HL-60 (cell line): ENCODE results near the gene ATP6V0D1.

Source experiments
- DNase-seq, 2 experiments: peaks; one replicate each; pipeline ENCODE4 v3.0.0-alpha.2; 2010 to 2020; ENCODE audit warnings: low read depth in 1 of 2, low spot score in 1 of 2
- H3K27ac ChIP-seq: fragments of 250-450 bp; sonication (Bioruptor Pico); replicated peaks from 2 replicates; pipeline ENCODE4 v1.5.1; 2020; ENCODE audit warnings: mild to moderate bottlenecking, moderate library complexity
- H3K27me3 ChIP-seq: fragments of 250-450 bp; sonication (Bioruptor Pico); 2 replicates; pipeline ENCODE4 v1.5.1; 2021; ENCODE audit warnings: mild to moderate bottlenecking, moderate library complexity; ENCODE audit not compliant: insufficient read depth, poor library complexity, severe bottlenecking
- H3K4me3 ChIP-seq: replicated peaks from 2 replicates; pipeline ENCODE4 v1.5.1; 2011; ENCODE audit warnings: mild to moderate bottlenecking, control low read depth, low read length; ENCODE audit not compliant: insufficient read depth
- CTCF ChIP-seq: IDR thresholded peaks from one replicate; pipeline ENCODE4 v1.5.1; 2011; ENCODE audit warnings: low read length, control low read depth, inconsistent platforms; ENCODE audit not compliant: insufficient read depth
- GABPA ChIP-seq: IDR thresholded peaks from 2 replicates; pipeline ENCODE4 v1.6.1; 2012; ENCODE audit warnings: low read depth
- POLR2AphosphoS5 ChIP-seq: IDR thresholded peaks from 2 replicates; pipeline ENCODE4 v1.6.1; 2012; ENCODE audit warnings: low read depth
- REST ChIP-seq: IDR thresholded peaks from 2 replicates; pipeline ENCODE4 v1.6.1; 2012; ENCODE audit warnings: low read depth; ENCODE audit not compliant: insufficient replicate concordance
- SPI1 ChIP-seq: IDR thresholded peaks from 2 replicates; pipeline ENCODE4 v1.6.1; 2012; ENCODE audit warnings: low read depth, mild to moderate bottlenecking, borderline replicate concordance
- long read RNA-seq: library from polyadenylated mRNA; unstranded; transcript quantifications from one replicate; pipeline ENCODE4 v2.0.0, GENCODE V29; 2020

Gene ATP6V0D1
- long read RNA-seq, transcript ATP6V0D1-201 (8 exons, 1,716 nt) = major isoform, 600 of 650 reads
- long read RNA-seq, partial matches to known transcripts = 1 of 650 reads
- long read RNA-seq, other reads (novel, unspliced or antisense) = 44 of 650 reads

- peak; percentile 98 for DNase-seq
- H3K27me3 ChIP-seq = no peaks in the 10 kb centered on the region
- H3K27ac ChIP-seq = peak within 1 kb of the TSS; percentile 91
- TF ChIP-seq REST (no peak), CTCF (peak; percentile 36), SPI1 (peak; percentile 77; the same call in 1 of the 2 replicates), POLR2AphosphoS5 (peak; percentile 75; the same call in 1 of the 2 replicates), GABPA (no peak)
- peak within 1 kb of the TSS; percentile 99 for H3K4me3 ChIP-seq
These were observed at the start of gene ATP6V0D1 for GRCh38 chr16:67480833-67481560. Gene ATP6V0D1, minus strand, starts transcription at chr16:67481157. Its CDS starts 71 bp downstream, at chr16:67481086.

GRCh38 chr16:67530013-67530939 lies 49.3 kb upstream of the ATP6V0D1 start:
- H3K4me3 ChIP-seq = peak overlapping the region; percentile 63
- no peaks in the 10 kb centered on the region for H3K27me3 ChIP-seq
- TF ChIP-seq CTCF = no peak
- TF ChIP-seq GABPA = no peak
- no peak for TF ChIP-seq POLR2AphosphoS5
- TF ChIP-seq REST = no peak
- no peak for TF ChIP-seq SPI1
- H3K27ac ChIP-seq = peak overlapping the region; percentile 61
- DNase-seq = no peak

GRCh38 chr16:67529582-67530012 lies 48.6 kb upstream of the ATP6V0D1 start:
- Histone ChIP-seq H3K27ac (peak overlapping the region; percentile 52), H3K4me3 (peak overlapping the region; percentile 63), H3K27me3 (no peaks in the 10 kb centered on the region)
- no peak for DNase-seq
- TF ChIP-seq CTCF (no peak), GABPA (no peak), POLR2AphosphoS5 (no peak), SPI1 (no peak), REST (no peak)
